ENCODE results near the gene SF3B4. TPM values are rescaled to one million over a fixed set of nuclear protein-coding genes. Genes with fewer than 3 reads are reported as not detected.

Gene SF3B4
- total RNA-seq, 1 donor from 2014 or later, result 74.0 TPM

- H3K9me3 Mint-ChIP-seq (ENCODE audit: unreplicated experiment), result peaks cover 2% of the 10 kb centered on the region
- FAIRE-seq, result no peak
- Histone ChIP-seq H3K4me2 (ENCODE audit: low read length) (peak overlapping the region; percentile 92), H3K9me3 (ENCODE audit: insufficient read depth, low read depth, low read length) (no peaks in the 10 kb centered on the region), H2AFZ (ENCODE audit: low read depth, low read length) (no peak overlapping the region), H3K4me3 (ENCODE audit: insufficient read depth, low read depth, low read length) (no peak overlapping the region), H3K27me3 (ENCODE audit: insufficient read depth, low read length) (no peaks in the 10 kb centered on the region), H3K9ac (ENCODE audit: low read length) (no peak overlapping the region), H3K36me3 (ENCODE audit: insufficient read depth, low read length) (peaks cover 44% of the 10 kb centered on the region), H3K79me2 (ENCODE audit: insufficient read depth, low read length) (peaks cover 34% of the 10 kb centered on the region), H3K4me1 (ENCODE audit: insufficient read depth, low read length) (peaks cover 21% of the 10 kb centered on the region), H3K27ac (ENCODE audit: low read depth, low read length) (no peak overlapping the region), H4K20me1 (ENCODE audit: insufficient read depth, low read length) (peaks cover 37% of the 10 kb centered on the region)
- H3K4me3 Mint-ChIP-seq (ENCODE audit: unreplicated experiment), result peak overlapping the region; percentile 100
- peaks cover 28% of the 10 kb centered on the region for H3K4me1 Mint-ChIP-seq (ENCODE audit: low read depth, unreplicated experiment)
- no peaks in the 10 kb centered on the region for H3K27me3 Mint-ChIP-seq (ENCODE audit: low read depth, unreplicated experiment)
- H3K27ac Mint-ChIP-seq (ENCODE audit: unreplicated experiment), result peak overlapping the region; percentile 63
- no peak for TF ChIP-seq EZH2 (IDR thresholded peaks at IDR 0.05; ENCODE audit: insufficient read depth, low read length)
- TF ChIP-seq CTCF (IDR thresholded peaks at IDR 0.05; ENCODE audit: insufficient read depth, low read depth, low read length), result no peak
- H3K36me3 Mint-ChIP-seq (ENCODE audit: low read depth, unreplicated experiment), result peaks cover 32% of the 10 kb centered on the region
- DNase-seq (ENCODE audit: low read depth), result no peak
These were observed 1.9 kb downstream of the SF3B4 start for GRCh38 chr1:149925751-149926150.

GRCh38 chr1:149925345-149925744, 2.3 kb downstream of the SF3B4 start:
- Histone ChIP-seq H3K9ac (ENCODE audit: low read length) (no peak overlapping the region), H3K27me3 (ENCODE audit: insufficient read depth, low read length) (no peaks in the 10 kb centered on the region), H3K36me3 (ENCODE audit: insufficient read depth, low read length) (peaks cover 44% of the 10 kb centered on the region), H3K4me2 (ENCODE audit: low read length) (peak overlapping the region; percentile 92), H2AFZ (ENCODE audit: low read depth, low read length) (no peak overlapping the region), H4K20me1 (ENCODE audit: insufficient read depth, low read length) (peaks cover 37% of the 10 kb centered on the region), H3K79me2 (ENCODE audit: insufficient read depth, low read length) (peaks cover 34% of the 10 kb centered on the region), H3K9me3 (ENCODE audit: insufficient read depth, low read depth, low read length) (no peaks in the 10 kb centered on the region), H3K4me3 (ENCODE audit: insufficient read depth, low read depth, low read length) (no peak overlapping the region), H3K4me1 (ENCODE audit: insufficient read depth, low read length) (peaks cover 17% of the 10 kb centered on the region), H3K27ac (ENCODE audit: low read depth, low read length) (no peak overlapping the region)
- peaks cover 28% of the 10 kb centered on the region for H3K4me1 Mint-ChIP-seq (ENCODE audit: low read depth, unreplicated experiment)
- no peak overlapping the region for H3K27ac Mint-ChIP-seq (ENCODE audit: unreplicated experiment)
- peaks cover 28% of the 10 kb centered on the region for H3K36me3 Mint-ChIP-seq (ENCODE audit: low read depth, unreplicated experiment)
- peak overlapping the region; percentile 78 for H3K4me3 Mint-ChIP-seq (ENCODE audit: unreplicated experiment)
- H3K9me3 Mint-ChIP-seq (ENCODE audit: unreplicated experiment), result peaks cover 2% of the 10 kb centered on the region
- TF ChIP-seq CTCF (IDR thresholded peaks at IDR 0.05; ENCODE audit: insufficient read depth, low read depth, low read length) (no peak), EZH2 (IDR thresholded peaks at IDR 0.05; ENCODE audit: insufficient read depth, low read length) (no peak)
- no peak for FAIRE-seq
- DNase-seq (ENCODE audit: low read depth), result no peak
- H3K27me3 Mint-ChIP-seq (ENCODE audit: low read depth, unreplicated experiment), result no peaks in the 10 kb centered on the region

- Histone ChIP-seq H4K20me1 (ENCODE audit: insufficient read depth, low read length) (peaks cover 37% of the 10 kb centered on the region), H3K27ac (ENCODE audit: low read depth, low read length) (no peak overlapping the region), H3K9me3 (ENCODE audit: insufficient read depth, low read depth, low read length) (no peaks in the 10 kb centered on the region), H3K4me3 (ENCODE audit: insufficient read depth, low read depth, low read length) (no peak overlapping the region), H3K4me2 (ENCODE audit: low read length) (no peak overlapping the region), H3K79me2 (ENCODE audit: insufficient read depth, low read length) (peaks cover 34% of the 10 kb centered on the region), H3K36me3 (ENCODE audit: insufficient read depth, low read length) (peaks cover 44% of the 10 kb centered on the region), H3K27me3 (ENCODE audit: insufficient read depth, low read length) (no peaks in the 10 kb centered on the region), H3K9ac (ENCODE audit: low read length) (no peak overlapping the region), H2AFZ (ENCODE audit: low read depth, low read length) (no peak overlapping the region), H3K4me1 (ENCODE audit: insufficient read depth, low read length) (peaks cover 16% of the 10 kb centered on the region)
- no peak overlapping the region for H3K27ac Mint-ChIP-seq (ENCODE audit: unreplicated experiment)
- no peak overlapping the region for H3K4me3 Mint-ChIP-seq (ENCODE audit: unreplicated experiment)
- peaks cover 28% of the 10 kb centered on the region for H3K36me3 Mint-ChIP-seq (ENCODE audit: low read depth, unreplicated experiment)
- FAIRE-seq, result no peak
- no peaks in the 10 kb centered on the region for H3K27me3 Mint-ChIP-seq (ENCODE audit: low read depth, unreplicated experiment)
- H3K9me3 Mint-ChIP-seq (ENCODE audit: unreplicated experiment), result no peaks in the 10 kb centered on the region
- TF ChIP-seq EZH2 (IDR thresholded peaks at IDR 0.05; ENCODE audit: insufficient read depth, low read length) (no peak), CTCF (IDR thresholded peaks at IDR 0.05; ENCODE audit: insufficient read depth, low read depth, low read length) (no peak)
- H3K4me1 Mint-ChIP-seq (ENCODE audit: low read depth, unreplicated experiment), result peaks cover 22% of the 10 kb centered on the region
- DNase-seq (ENCODE audit: low read depth), result no peak
These were observed 4.0 kb downstream of the SF3B4 start for GRCh38 chr1:149923626-149924025.

All from astrocyte (in vitro differentiated cells and primary cell).